B cell (primary cell): ENCODE measurements around the gene HDC. TPM values are rescaled to one million over a fixed set of nuclear protein-coding genes. Genes with fewer than 3 reads are reported as not detected.

Experiments used
- ATAC-seq: fragments of 200-7000 bp; cut with Tn5 transposase; one replicate; pipeline ENCODE4 v1.10.0; 2021; ENCODE audit warnings: low read depth, mild to moderate bottlenecking, moderate number of reproducible peaks, moderate library complexity
- CTCF ChIA-PET: fragments of 350-600 bp; sonication (Branson Sonifier 250); formaldehyde crosslinking; loops from one replicate; lab custom pipeline; 2021; ENCODE audit warnings: antibody characterized with exemption, inconsistent platforms; lab: Charles Lee
- POLR2A ChIA-PET: fragments of 350-600 bp; sonication (Branson Sonifier 250); formaldehyde crosslinking; loops from one replicate; lab custom pipeline; 2021; ENCODE audit warnings: antibody characterized with exemption; lab: Charles Lee
- DNase-seq: peaks from one replicate; pipeline ENCODE4 v3.0.0; 2013
- H2AFZ ChIP-seq: 2 replicates; pipeline ENCODE4 v1.6.1; 2012; ENCODE audit warnings: mild to moderate bottlenecking, low read depth, low read length; ENCODE audit not compliant: insufficient read depth, poor library complexity, severe bottlenecking
- H3K27ac ChIP-seq, 2 donors: 1 replicate in 1 of 2; 2 replicates in 1 of 2; pipeline ENCODE4 v1.5.1; 2012 to 2013; ENCODE audit warnings: low read length in 2 of 2, mild to moderate bottlenecking in 2 of 2, moderate library complexity in 1 of 2
- H3K27me3 ChIP-seq, 4 experiments: fragments of 200-600 bp in 1 of 4; sonication (generic) in 1 of 4; replicated peaks in 1 of 4; 1 replicate in 2 of 4; 2 replicates in 2 of 4; pipeline versions ENCODE4 v1.6.1 to v1.7.0; 2013 to 2016; ENCODE audit warnings: low read length in 3 of 4, mild to moderate bottlenecking in 2 of 4, mixed read lengths in 1 of 4, moderate library complexity in 1 of 4; ENCODE audit not compliant: insufficient read depth in 4 of 4, control insufficient read depth in 3 of 4; ENCODE audit errors: control extremely low read depth in 1 of 4
- H3K36me3 ChIP-seq, 2 experiments: replicated peaks in 1 of 2; 1 replicate in 1 of 2; 2 replicates in 1 of 2; pipeline versions ENCODE4 v1.6.1 to v1.7.1; 2013; ENCODE audit warnings: low read length in 1 of 2; ENCODE audit not compliant: insufficient read depth in 2 of 2, control insufficient read depth in 1 of 2; ENCODE audit errors: control extremely low read depth in 1 of 2, extremely low read depth in 1 of 2
- H3K4me1 ChIP-seq, 2 donors: fragments of 200-600 bp in 1 of 2; sonication (generic) in 1 of 2; 1 replicate in 1 of 2; 2 replicates in 1 of 2; pipeline versions ENCODE4 v1.5.1 to v1.6.1; 2013 to 2017; ENCODE audit warnings: low read length in 2 of 2; ENCODE audit not compliant: control insufficient read depth in 2 of 2, insufficient read depth in 2 of 2
- H3K4me2 ChIP-seq: replicated peaks from 2 replicates; pipeline ENCODE3; 2012; ENCODE audit warnings: mild to moderate bottlenecking, low read depth, low read length; ENCODE audit not compliant: poor library complexity, severe bottlenecking
- H3K4me3 ChIP-seq, 5 experiments: fragments of 200-600 bp in 1 of 5; sonication (generic) in 1 of 5; 1 replicate in 3 of 5; 2 replicates in 2 of 5; pipeline versions ENCODE4 v1.5.1 to v1.7.0; 2011 to 2016; ENCODE audit warnings: low read length in 4 of 5, mild to moderate bottlenecking in 4 of 5, low read depth in 2 of 5, control low read depth in 1 of 5, moderate library complexity in 1 of 5; ENCODE audit not compliant: insufficient read depth in 1 of 5; ENCODE audit errors: control extremely low read depth in 1 of 5, extremely low read depth in 1 of 5
- H3K79me2 ChIP-seq: fragments of 200-600 bp; sonication (generic); one replicate; pipeline ENCODE4 v1.6.0; 2016; ENCODE audit warnings: low read length; ENCODE audit not compliant: control insufficient read depth, insufficient read depth
- H3K9ac ChIP-seq: fragments of 200-600 bp; sonication (generic); 2 replicates; pipeline ENCODE4 v1.6.1; 2017; ENCODE audit warnings: mild to moderate bottlenecking, low read length, moderate library complexity
- H3K9me3 ChIP-seq, 3 donors: one replicate each; pipeline versions ENCODE4 v1.6.1 to v1.7.1; 2013; ENCODE audit warnings: low read length in 2 of 3; ENCODE audit not compliant: control insufficient read depth in 2 of 3, insufficient read depth in 1 of 3; ENCODE audit errors: control extremely low read depth in 1 of 3
- H4K20me1 ChIP-seq: 2 replicates; pipeline ENCODE4 v1.6.0; 2012; ENCODE audit warnings: mild to moderate bottlenecking, low read length; ENCODE audit not compliant: insufficient read depth, control insufficient read depth, poor library complexity, severe bottlenecking
- H3K27ac Mint-ChIP-seq: one replicate; pipeline ENCODE4 v1.8.0; 2021; ENCODE audit warnings: mixed read lengths
- H3K27me3 Mint-ChIP-seq: one replicate; pipeline ENCODE4 v1.8.0; 2021; ENCODE audit warnings: mixed read lengths
- H3K4me1 Mint-ChIP-seq: one replicate; pipeline ENCODE4 v1.8.0; 2021; ENCODE audit warnings: mixed read lengths
- H3K4me3 Mint-ChIP-seq: one replicate; pipeline ENCODE4 v1.8.0; 2021; ENCODE audit warnings: mixed read lengths
- H3K9me3 Mint-ChIP-seq: one replicate; pipeline ENCODE4 v1.8.0; 2022; ENCODE audit warnings: mixed read lengths; ENCODE audit not compliant: insufficient read depth
- CTCF ChIP-seq: fragments of 200-600 bp; IDR thresholded peaks from one replicate; pipeline ENCODE4 v1.8.0; 2022; ENCODE audit warnings: antibody characterized with exemption, mild to moderate bottlenecking
- EZH2 ChIP-seq: IDR thresholded peaks from 2 replicates; pipeline ENCODE4 v1.6.1; 2012; ENCODE audit warnings: borderline replicate concordance, low read depth, mild to moderate bottlenecking, moderate library complexity, low read length; ENCODE audit not compliant: insufficient read depth, poor library complexity, severe bottlenecking
- WGBS: methylation state at CpG from one replicate; pipeline ENCODE4 v1.1.5; 2013; ENCODE audit warnings: missing lambda C conversion rate; ENCODE audit not compliant: insufficient coverage; 5-methylcytosine and 5-hydroxymethylcytosine counted together
- intact Hi-C: fragments of 100-400 bp; cut with micrococcal nuclease; formaldehyde crosslinking; loops from one replicate; pipeline ENCODE4 v1.10.0; 2022
- polyA plus RNA-seq: library from polyadenylated mRNA; depleted of rRNA; stranded (reverse); fragments of >200 nt; gene quantifications from 2 replicates; pipeline ENCODE4 v1.2.3, GENCODE V29; 2012
- total RNA-seq, 2 donors: library from RNA; stranded (reverse); fragments of 120-200 nt in 1 of 2; gene quantifications; 1 replicate in 1 of 2; 2 replicates in 1 of 2; pipeline versions ENCODE4 v1.2.3 to v1.2.4, GENCODE V29; 2013 to 2022

The HDC gene
- total and polyA plus RNA-seq, 2 donors (not counting 1 experiment from before 2014, with no cell fraction given), result 0.88 TPM; not detected in 1

- H2AFZ ChIP-seq, result no peak overlapping the region
- ChIA-PET CTCF (no interaction called here), POLR2A (no interaction called here)
- TF ChIP-seq EZH2, result no peak
- TF ChIP-seq CTCF, result no peak
- H3K4me1 Mint-ChIP-seq, result no peaks in the 10 kb centered on the region
- ATAC-seq, result no peak
- no peaks in the 10 kb centered on the region for H3K36me3 ChIP-seq
- no peak for DNase-seq
- no peak overlapping the region for H3K27ac Mint-ChIP-seq
- H3K27me3 Mint-ChIP-seq, result no peaks in the 10 kb centered on the region
- no peaks in the 10 kb centered on the region for H3K9me3 ChIP-seq
- no peak overlapping the region for H3K9ac ChIP-seq
- H3K27me3 ChIP-seq, result no peaks in the 10 kb centered on the region
- H3K79me2 ChIP-seq, result no peaks in the 10 kb centered on the region
- H4K20me1 ChIP-seq, result no peaks in the 10 kb centered on the region
- no peak overlapping the region for H3K4me2 ChIP-seq
- intact Hi-C loops, result no loop called here
- no peaks in the 10 kb centered on the region for H3K4me1 ChIP-seq
- no peak overlapping the region for H3K4me3 Mint-ChIP-seq
- H3K4me3 ChIP-seq, result no peak overlapping the region
- H3K9me3 Mint-ChIP-seq, result no peaks in the 10 kb centered on the region
- H3K27ac ChIP-seq, result no peak overlapping the region
Observed at GRCh38 chr15:50231761-50232160, 33.8 kb downstream of the HDC start.

GRCh38 chr15:50229336-50229735, 36.2 kb downstream of the HDC start:
- no peak overlapping the region for H2AFZ ChIP-seq
- ChIA-PET POLR2A (no interaction called here), CTCF (interaction anchor here (1.4 kb wide), 1 partner anchor 12 kb away, joined by 3 read pairs; no protein-coding TSS in a partner anchor)
- Mint-ChIP-seq H3K4me3 (no peak overlapping the region), H3K27ac (no peak overlapping the region), H3K9me3 (no peaks in the 10 kb centered on the region), H3K27me3 (no peaks in the 10 kb centered on the region), H3K4me1 (no peaks in the 10 kb centered on the region)
- no peaks in the 10 kb centered on the region for H4K20me1 ChIP-seq
- no peak for DNase-seq
- H3K9ac ChIP-seq, result no peak overlapping the region
- intact Hi-C loops, result no loop called here
- H3K27me3 ChIP-seq, result no peaks in the 10 kb centered on the region
- H3K4me3 ChIP-seq, result no peak overlapping the region
- no peaks in the 10 kb centered on the region for H3K4me1 ChIP-seq
- H3K4me2 ChIP-seq, result no peak overlapping the region
- no peak overlapping the region for H3K27ac ChIP-seq
- no peak for ATAC-seq
- H3K79me2 ChIP-seq, result no peaks in the 10 kb centered on the region
- WGBS, result 88% methylated on average over 2 of the region's 3 CpGs
- no peaks in the 10 kb centered on the region for H3K9me3 ChIP-seq
- TF ChIP-seq EZH2, result no peak
- no peak for TF ChIP-seq CTCF
- no peaks in the 10 kb centered on the region for H3K36me3 ChIP-seq
